HFF-Myc (cell line): ENCODE measurements around the gene ZNF862.

Experiments used
- DNase-seq: peaks from one replicate; pipeline ENCODE4 v3.0.0-alpha.2; 2011; ENCODE audit warnings: low read depth; ENCODE audit errors: extremely low read depth
- H3K4me3 ChIP-seq: replicated peaks from 2 replicates; pipeline ENCODE4 v1.5.1; 2011; ENCODE audit warnings: low read depth, mild to moderate bottlenecking, control low read depth, low read length
- CTCF ChIP-seq: IDR thresholded peaks from 2 replicates; pipeline ENCODE4 v1.5.1; 2012; ENCODE audit warnings: mild to moderate bottlenecking, low read depth, low read length, control low read depth; ENCODE audit errors: missing control alignments

ZNF862 gene

GRCh38 chr7:149871576-149871975 lies 33.4 kb downstream of the ZNF862 start:
- no peak overlapping the region for H3K4me3 ChIP-seq
- no peak for DNase-seq
- TF ChIP-seq CTCF = no peak

GRCh38 chr7:149872419-149873073 lies 34.4 kb downstream of the ZNF862 start:
- peak; percentile 22 for TF ChIP-seq CTCF
- DNase-seq = peak; percentile 78
- H3K4me3 ChIP-seq = peak overlapping the region; percentile 58

DNA sequence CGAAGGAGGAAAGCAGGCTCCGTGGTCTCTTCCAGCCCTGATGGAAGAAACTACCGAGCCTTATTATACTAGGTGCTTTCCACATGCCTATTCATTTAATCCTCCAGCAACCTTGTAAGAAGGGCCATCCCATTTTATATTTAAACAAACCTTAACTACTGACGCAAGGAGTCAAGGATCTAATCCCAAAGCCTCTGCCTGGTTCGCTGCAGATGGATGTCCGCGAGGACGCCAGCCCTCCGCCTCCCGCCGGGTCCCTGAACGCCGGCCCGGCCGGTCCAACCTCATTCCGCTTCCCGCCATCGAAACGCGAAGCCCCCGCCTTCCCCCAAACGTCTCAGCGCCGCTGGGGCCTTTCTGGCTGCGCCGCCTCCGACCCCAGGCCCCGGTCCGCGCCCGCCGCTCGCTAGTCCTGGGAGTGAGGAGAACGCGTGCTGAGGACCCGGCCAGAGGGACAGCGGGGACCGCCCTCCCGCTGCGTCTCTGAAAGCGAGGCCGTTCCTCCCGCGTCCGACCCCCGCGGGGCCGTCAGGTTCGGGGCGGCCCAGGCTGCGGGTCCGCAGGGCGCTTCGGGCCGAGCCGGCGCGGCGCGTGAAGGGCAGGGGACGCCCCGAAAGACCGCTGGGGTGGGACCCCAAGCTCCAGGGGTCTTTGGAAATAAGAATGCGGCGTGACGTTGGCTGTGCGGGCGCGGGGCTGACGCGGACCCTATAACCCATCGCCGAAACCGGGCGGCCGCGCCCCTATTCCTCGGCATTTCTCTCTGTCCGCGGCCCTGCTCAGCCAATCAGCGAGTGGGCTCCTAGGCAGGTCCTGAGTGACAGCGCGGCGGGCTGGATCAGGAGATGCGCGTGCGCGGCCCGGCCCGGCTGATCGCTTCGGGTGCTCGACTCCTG lies 35.1 kb downstream of the ZNF862 start, which contains the start of gene ATP6V0E2:
Gene ATP6V0E2, plus strand, starts transcription at position 896 of the 896 bp plus-strand sequence. CDS start 97 bp downstream, outside the sequence.
- H3K4me3 ChIP-seq = peak within 1 kb of the TSS; percentile 58
- DNase-seq = peak; percentile 75
- TF ChIP-seq CTCF = no peak

- TF ChIP-seq CTCF = no peak
Measured at GRCh38 chr7:149873970-149874643, 35.9 kb downstream of the ZNF862 start.

DNA sequence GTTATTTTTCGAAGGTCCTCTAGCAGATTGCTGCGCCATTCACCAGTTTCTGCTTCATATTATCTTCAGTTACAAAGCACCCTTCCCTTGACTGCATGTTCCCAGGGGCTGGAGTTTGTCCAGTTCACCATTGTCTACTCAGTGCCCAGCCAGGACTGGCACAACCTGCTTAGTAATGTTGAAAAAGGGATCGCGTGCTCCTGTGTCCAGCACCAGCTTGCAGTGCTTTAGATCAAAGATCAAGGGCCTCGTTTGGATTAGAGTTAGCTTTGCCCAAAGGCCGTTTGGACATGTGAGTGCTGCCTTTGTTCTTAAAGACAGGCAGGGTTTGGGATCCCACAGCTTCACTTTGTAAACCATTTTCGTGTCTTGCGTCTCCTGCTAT lies 36.5 kb downstream of the ZNF862 start:
- no peak for DNase-seq
- H3K4me3 ChIP-seq = peak overlapping the region; percentile 58
- no peak for TF ChIP-seq CTCF

More at GRCh38 chr7:149873970-149874643, 35.9 kb downstream of the ZNF862 start:
- no peak for DNase-seq
- peak overlapping the region; percentile 58 for H3K4me3 ChIP-seq

DNA sequence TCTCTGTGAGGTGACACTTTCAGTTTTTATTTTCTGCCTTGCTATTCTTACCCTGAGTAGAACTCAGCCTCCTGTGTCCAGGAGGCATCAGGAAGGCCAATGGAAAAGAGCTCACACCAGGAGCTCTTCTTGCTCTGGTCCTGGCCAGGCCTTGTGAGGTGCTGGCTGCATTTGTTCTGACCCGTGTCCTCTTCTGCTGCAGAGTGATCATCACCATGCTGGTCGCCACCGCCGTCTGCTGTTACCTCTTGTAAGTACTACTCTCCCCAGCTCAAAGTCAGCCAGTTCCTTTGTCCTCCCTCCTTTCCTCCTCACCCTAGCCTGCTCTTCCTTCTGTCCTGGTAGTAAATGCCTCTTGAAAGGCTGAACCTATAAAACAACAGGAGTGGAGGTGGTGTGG lies 37.2 kb downstream of the ZNF862 start:
- H3K4me3 ChIP-seq = no peak overlapping the region
- no peak for TF ChIP-seq CTCF
- no peak for DNase-seq
